Lower leg skin (tissue), 4 donors: Measurements from ENCODE around the gene STARD9. TPM values are rescaled to one million over a fixed set of nuclear protein-coding genes. Genes with fewer than 3 reads are reported as not detected.

Source experiments
- DNase-seq, 2 donors: peaks; one replicate each; pipeline ENCODE4 v3.0.0-alpha.2; 2019; ENCODE audit warnings: low spot score in 2 of 2
- H3K4me3 ChIP-seq: fragments of 200-600 bp; sonication (generic); 2 replicates; pipeline ENCODE4 v1.5.1; 2017; ENCODE audit warnings: mild to moderate bottlenecking, low read depth; ENCODE audit not compliant: poor library complexity, severe bottlenecking
- POLR2A ChIP-seq, 2 donors: fragments of 450-650 bp; IDR thresholded peaks; one replicate each; pipeline ENCODE4 v1.6.1; 2016 to 2017; ENCODE audit warnings: antibody characterized with exemption in 2 of 2, mild to moderate bottlenecking in 1 of 2, moderate library complexity in 1 of 2
- WGBS, 2 donors: methylation state at CpG; one replicate each; pipeline ENCODE4 v1.1.5; 2018; 5-methylcytosine and 5-hydroxymethylcytosine counted together
- intact Hi-C: fragments of 100-400 bp; cut with DNase I; formaldehyde crosslinking; loops from one replicate; pipeline ENCODE4 v1.15.0; 2023; ENCODE audit warnings: low total_unique reads
- total RNA-seq, 4 donors: library from RNA; depleted of rRNA; stranded (reverse); fragments of >200 nt; gene quantifications; one replicate each; pipeline ENCODE4 v1.1.0, GENCODE V29; 2016
- TF ChIP-seq, protein P1 (sequence below), 3 donors: fragments of 450-650 bp; IDR thresholded peaks; one replicate each; pipeline ENCODE4 v1.5.1; 2016; ENCODE audit warnings: antibody characterized with exemption in 3 of 3, mild to moderate bottlenecking in 3 of 3, moderate library complexity in 2 of 3

STARD9 gene
- total RNA-seq, 4 donors from 2014 or later, result 3.0 to 7.6 (median 6.7) TPM

DNA sequence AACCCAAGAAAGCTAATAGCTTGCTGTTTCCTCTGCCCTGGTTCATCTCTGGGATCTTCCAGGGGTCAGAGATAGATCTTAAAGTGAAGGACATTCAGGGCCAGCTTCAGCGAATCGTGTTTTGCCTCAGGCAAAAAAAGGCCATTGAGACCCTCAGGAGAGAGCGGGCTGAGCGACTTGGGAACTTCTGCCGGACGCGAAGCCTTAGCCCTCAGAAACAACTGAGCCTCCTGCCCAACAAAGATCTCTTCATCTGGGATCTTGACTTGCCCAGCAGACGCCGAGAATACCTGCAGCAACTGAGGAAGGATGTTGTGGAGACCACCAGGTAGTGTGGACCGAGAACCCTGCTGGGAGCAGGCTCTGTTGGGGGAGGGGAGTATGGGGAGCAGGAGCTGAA lies 119.0 kb downstream of the STARD9 start:
- intact Hi-C loops, result no loop called here
- no peak overlapping the region for H3K4me3 ChIP-seq
- TF ChIP-seq, protein P1, sequence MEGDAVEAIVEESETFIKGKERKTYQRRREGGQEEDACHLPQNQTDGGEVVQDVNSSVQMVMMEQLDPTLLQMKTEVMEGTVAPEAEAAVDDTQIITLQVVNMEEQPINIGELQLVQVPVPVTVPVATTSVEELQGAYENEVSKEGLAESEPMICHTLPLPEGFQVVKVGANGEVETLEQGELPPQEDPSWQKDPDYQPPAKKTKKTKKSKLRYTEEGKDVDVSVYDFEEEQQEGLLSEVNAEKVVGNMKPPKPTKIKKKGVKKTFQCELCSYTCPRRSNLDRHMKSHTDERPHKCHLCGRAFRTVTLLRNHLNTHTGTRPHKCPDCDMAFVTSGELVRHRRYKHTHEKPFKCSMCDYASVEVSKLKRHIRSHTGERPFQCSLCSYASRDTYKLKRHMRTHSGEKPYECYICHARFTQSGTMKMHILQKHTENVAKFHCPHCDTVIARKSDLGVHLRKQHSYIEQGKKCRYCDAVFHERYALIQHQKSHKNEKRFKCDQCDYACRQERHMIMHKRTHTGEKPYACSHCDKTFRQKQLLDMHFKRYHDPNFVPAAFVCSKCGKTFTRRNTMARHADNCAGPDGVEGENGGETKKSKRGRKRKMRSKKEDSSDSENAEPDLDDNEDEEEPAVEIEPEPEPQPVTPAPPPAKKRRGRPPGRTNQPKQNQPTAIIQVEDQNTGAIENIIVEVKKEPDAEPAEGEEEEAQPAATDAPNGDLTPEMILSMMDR (IDR thresholded peaks at IDR 0.05), result no peak
- TF ChIP-seq POLR2A (IDR thresholded peaks at IDR 0.05), result no peak
- peak in 1 of 2 donors; percentile 43 for DNase-seq
- 92 to 93% methylated on average over 10 of the region's 10 CpGs for whole genome bisulfite sequencing, 2 donors

GRCh38 chr15:42695527-42696071 lies 120.2 kb downstream of the STARD9 start:
- intact Hi-C loops, result no loop called here
- DNase-seq, result peak in 1 of 2 donors; percentile 54
- WGBS, 2 donors, result 81 to 88% methylated on average over 6 of the region's 6 CpGs
- no peak overlapping the region for H3K4me3 ChIP-seq
- TF ChIP-seq, protein P1 (IDR thresholded peaks at IDR 0.05), result no peak
- TF ChIP-seq POLR2A (IDR thresholded peaks at IDR 0.05), result no peak

GRCh38 chr15:42696626-42697025 lies 121.2 kb downstream of the STARD9 start:
- DNase-seq, result peak in 1 of 2 donors; percentile 20
- no peak overlapping the region for H3K4me3 ChIP-seq
- intact Hi-C loops, result no loop called here
- 85 to 89% methylated on average over 5 of the region's 5 CpGs for WGBS, 2 donors
- TF ChIP-seq, protein P1 (IDR thresholded peaks at IDR 0.05), result no peak
- no peak for TF ChIP-seq POLR2A (IDR thresholded peaks at IDR 0.05)

- no peak overlapping the region for H3K4me3 ChIP-seq
- TF ChIP-seq POLR2A (IDR thresholded peaks at IDR 0.05), result no peak
- TF ChIP-seq, protein P1 (IDR thresholded peaks at IDR 0.05), result no peak
- intact Hi-C loops, result loop anchor here (10.0 kb wide), 1 partner anchor 220 kb away; the partner anchor contains the start of gene TTBK2
- DNase-seq, result peak; percentile 64 to 85
- 24 to 34% methylated on average over 4 of the region's 4 CpGs for WGBS, 2 donors
Measured at GRCh38 chr15:42704492-42704926, 129.1 kb downstream of the STARD9 start.

GRCh38 chr15:42705336-42705735 lies 129.9 kb downstream of the STARD9 start:
- intact Hi-C loops, result loop anchor here (10.0 kb wide), 1 partner anchor 219 kb away; the partner anchor contains the start of gene TTBK2
- 94 to 96% methylated on average over 5 of the region's 5 CpGs for WGBS, 2 donors
- peak in 1 of 2 donors; percentile 64 for DNase-seq
- H3K4me3 ChIP-seq, result no peak overlapping the region
- TF ChIP-seq, protein P1 (IDR thresholded peaks at IDR 0.05), result no peak
- no peak for TF ChIP-seq POLR2A (IDR thresholded peaks at IDR 0.05)

DNA sequence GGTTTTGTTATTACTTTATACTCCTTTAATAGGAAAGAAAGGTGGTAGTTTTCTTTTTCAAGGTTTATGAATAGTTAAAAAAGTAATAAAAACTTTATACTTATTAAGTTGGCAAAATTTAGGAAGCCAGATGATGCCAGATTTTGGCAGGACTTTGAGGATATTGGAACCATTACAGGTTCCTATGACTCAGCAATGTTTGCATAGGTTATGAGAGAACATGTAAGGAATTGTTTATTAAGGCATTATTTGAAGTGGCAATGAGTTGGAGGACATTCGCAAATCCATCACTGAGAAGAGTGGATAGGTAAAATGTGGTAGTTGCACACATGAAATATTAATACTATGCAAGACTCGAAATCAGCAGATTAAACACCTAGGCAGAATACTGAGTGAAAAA lies 131.7 kb downstream of the STARD9 start:
- TF ChIP-seq, protein P1 (IDR thresholded peaks at IDR 0.05), result no peak
- no peak for TF ChIP-seq POLR2A (IDR thresholded peaks at IDR 0.05)

More for the DNA sequence above, 131.7 kb downstream of the STARD9 start:
- intact Hi-C loops, result loop anchor here (10.0 kb wide), 1 partner anchor 218 kb away; the partner anchor contains the start of gene TTBK2
- no peak overlapping the region for H3K4me3 ChIP-seq
- DNase-seq, result no peak
- 49 to 61% methylated on average over 2 of the region's 2 CpGs for WGBS, 2 donors
